GM18517 (cell line): ENCODE data around the gene DAND5.

Experiments
- ATAC-seq: cut with Tn5 transposase; IDR thresholded peaks from one replicate; pipeline ENCODE4 v1.9.1; 2021; ENCODE audit warnings: mild to moderate bottlenecking, moderate library complexity; ENCODE audit not compliant: unreplicated experiment

The DAND5 gene

GRCh38 chr19:13019332-13019731 is 50.0 kb downstream of the DAND5 start:
- ATAC-seq = no peak

GRCh38 chr19:13020002-13020414 is 50.6 kb downstream of the DAND5 start:
- no peak for ATAC-seq

- ATAC-seq = no peak
These were observed 52.9 kb downstream of the DAND5 start for GRCh38 chr19:13022111-13022858.

- no peak for ATAC-seq
These were observed 53.7 kb downstream of the DAND5 start for GRCh38 chr19:13022859-13023636.

- ATAC-seq = no peak
These were observed 54.3 kb downstream of the DAND5 start for GRCh38 chr19:13023656-13024055.
